ENCODE results near the gene BCL7C.

Gene BCL7C

GRCh38 chr16:30922420-30922959, 28.6 kb upstream of the BCL7C start:
- TF ChIP-seq CTCF (IDR thresholded peaks at IDR 0.05; ENCODE audit: extremely low read depth, insufficient read depth, missing control alignments): no peak
- DNase-seq (ENCODE audit: low spot score): peak; percentile 95
- in situ Hi-C loops (cut with MboI; ENCODE audit: low pct_unique_long_range_greater_than_20kb, low sequenced_read_pairs, unreplicated experiment): no loop called here

- peak; percentile 89 for TF ChIP-seq CTCF (IDR thresholded peaks at IDR 0.05; ENCODE audit: extremely low read depth, insufficient read depth, missing control alignments)
- in situ Hi-C loops (cut with MboI; ENCODE audit: low pct_unique_long_range_greater_than_20kb, low sequenced_read_pairs, unreplicated experiment): no loop called here
- DNase-seq (ENCODE audit: low spot score): peak; percentile 83
Observed at GRCh38 chr16:30921748-30922419, 28.0 kb upstream of the BCL7C start.

- DNase-seq (ENCODE audit: low spot score): no peak
- no peak for TF ChIP-seq CTCF (IDR thresholded peaks at IDR 0.05; ENCODE audit: extremely low read depth, insufficient read depth, missing control alignments)
- in situ Hi-C loops (cut with MboI; ENCODE audit: low pct_unique_long_range_greater_than_20kb, low sequenced_read_pairs, unreplicated experiment): no loop called here
Observed at GRCh38 chr16:30921459-30921747, 27.5 kb upstream of the BCL7C start.

DNA sequence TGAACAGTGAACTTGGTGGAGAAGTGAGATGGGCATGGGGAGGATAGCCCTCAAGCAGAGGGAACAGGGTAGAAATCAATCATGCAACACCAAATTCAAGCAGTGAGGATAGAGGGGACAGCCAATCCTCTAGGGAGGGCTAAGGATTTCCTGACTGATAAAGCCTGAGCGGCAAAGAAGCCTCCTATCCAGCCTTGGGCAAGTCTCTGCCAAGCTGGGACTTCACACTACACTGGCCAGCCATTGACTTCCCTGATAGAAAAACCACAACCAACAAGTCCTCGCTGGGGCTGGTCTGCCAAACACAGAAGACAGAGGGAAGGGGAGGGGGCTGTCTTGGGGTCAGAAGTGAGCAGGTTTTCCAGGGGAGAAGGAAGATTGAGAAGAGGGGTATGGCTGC, 27.0 kb upstream of the BCL7C start:
- DNase-seq (ENCODE audit: low spot score): no peak
- in situ Hi-C loops (cut with MboI; ENCODE audit: low pct_unique_long_range_greater_than_20kb, low sequenced_read_pairs, unreplicated experiment): no loop called here
- TF ChIP-seq CTCF (IDR thresholded peaks at IDR 0.05; ENCODE audit: extremely low read depth, insufficient read depth, missing control alignments): no peak

DNA sequence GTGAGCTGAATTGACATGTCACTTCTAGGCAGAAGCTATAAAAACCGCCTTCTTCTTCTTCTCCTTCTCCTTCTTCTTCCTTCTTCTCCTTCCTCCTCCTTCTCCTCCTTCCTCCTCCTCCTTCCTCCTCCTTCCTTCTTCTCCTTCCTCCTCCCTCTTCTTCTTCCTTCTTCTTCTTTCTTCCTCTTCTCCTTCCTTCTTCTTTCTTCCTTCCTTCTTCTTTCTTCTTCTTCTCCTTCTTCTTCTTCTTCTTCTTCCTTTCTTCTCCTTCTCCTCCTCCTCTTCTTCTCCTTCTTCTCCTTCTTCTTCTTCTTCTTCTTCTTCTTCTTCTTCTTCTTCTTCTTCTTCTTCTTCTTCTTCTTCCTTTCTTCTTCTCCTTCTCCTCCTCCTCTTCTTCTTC, 24.7 kb upstream of the BCL7C start:
- DNase-seq (ENCODE audit: low spot score): no peak
- TF ChIP-seq CTCF (IDR thresholded peaks at IDR 0.05; ENCODE audit: extremely low read depth, insufficient read depth, missing control alignments): no peak
- in situ Hi-C loops (cut with MboI; ENCODE audit: low pct_unique_long_range_greater_than_20kb, low sequenced_read_pairs, unreplicated experiment): loop anchor here (5.0 kb wide), 1 partner anchor 76 kb away; no protein-coding TSS in a partner anchor

DNA sequence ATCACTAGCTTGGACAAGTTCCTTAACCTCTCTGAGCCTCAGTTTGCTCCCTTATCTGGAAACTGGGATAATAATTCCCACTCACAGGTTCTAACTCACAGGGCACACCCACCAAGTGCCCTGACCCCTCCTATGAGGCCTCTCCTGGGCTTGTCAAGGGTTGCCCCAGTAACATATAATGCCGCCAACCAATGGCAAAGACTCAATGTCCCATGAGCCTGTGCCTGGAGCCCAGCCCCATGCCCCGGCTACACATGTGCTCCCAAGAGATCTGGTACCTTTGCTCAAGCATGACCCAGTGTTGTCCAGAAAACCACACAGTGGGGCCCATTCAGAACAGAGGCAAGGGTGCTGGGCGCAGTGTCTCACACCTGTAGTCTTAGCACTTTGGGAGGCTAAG, 21.0 kb upstream of the BCL7C start:
- in situ Hi-C loops (cut with MboI; ENCODE audit: low pct_unique_long_range_greater_than_20kb, low sequenced_read_pairs, unreplicated experiment): loop anchor here (5.0 kb wide), 1 partner anchor 73 kb away; no protein-coding TSS in a partner anchor
- no peak for TF ChIP-seq CTCF (IDR thresholded peaks at IDR 0.05; ENCODE audit: extremely low read depth, insufficient read depth, missing control alignments)
- DNase-seq (ENCODE audit: low spot score): no peak
